OCI-LY1 (cell line): Measurements from ENCODE around the gene LCN15.

ENCODE experiments used
- H2AFZ ChIP-seq: fragments of 200-600 bp; sonication (generic), shearing (Covaris generic); 2 replicates; pipeline ENCODE4 v1.6.0; 2014; ENCODE audit warnings: antibody characterized with exemption, mild to moderate bottlenecking, low read length
- H3F3A ChIP-seq: fragments of 200-600 bp; sonication (generic), shearing (Covaris generic); 2 replicates; pipeline ENCODE4 v1.6.0; 2014; ENCODE audit warnings: mild to moderate bottlenecking, antibody characterized with exemption, low read length, moderate library complexity; ENCODE audit not compliant: insufficient read depth
- H3K27ac ChIP-seq: fragments of 200-600 bp; sonication (generic); 2 replicates; pipeline ENCODE4 v1.5.1; 2014; ENCODE audit warnings: low read length, mixed run types, mild to moderate bottlenecking, low read depth; ENCODE audit not compliant: poor library complexity, severe bottlenecking
- H3K27me3 ChIP-seq: fragments of 200-600 bp; sonication (generic); 2 replicates; pipeline ENCODE4 v1.6.0; 2014; ENCODE audit warnings: antibody characterized with exemption, mild to moderate bottlenecking, low read length, moderate library complexity; ENCODE audit not compliant: insufficient read depth
- H3K36me3 ChIP-seq: fragments of 200-600 bp; sonication (generic); 2 replicates; pipeline ENCODE4 v1.6.1; 2014; ENCODE audit warnings: mild to moderate bottlenecking, antibody characterized with exemption, low read length, moderate library complexity, mixed read lengths; ENCODE audit not compliant: insufficient read depth
- H3K4me1 ChIP-seq: fragments of 200-600 bp; sonication (generic); 2 replicates; pipeline ENCODE4 v1.5.1; 2014; ENCODE audit warnings: mild to moderate bottlenecking, low read length, moderate library complexity; ENCODE audit not compliant: insufficient read depth, severe bottlenecking
- H3K4me2 ChIP-seq: fragments of 200-600 bp; sonication (generic), shearing (Covaris generic); 2 replicates; pipeline ENCODE4 v1.6.1; 2014; ENCODE audit warnings: low read length
- H3K4me3 ChIP-seq: fragments of 200-600 bp; sonication (generic); 2 replicates; pipeline ENCODE4 v1.5.1; 2014; ENCODE audit warnings: low read length, low read depth, mild to moderate bottlenecking, mixed read lengths; ENCODE audit not compliant: poor library complexity, severe bottlenecking
- H3K79me2 ChIP-seq: fragments of 200-600 bp; shearing (Covaris generic); 2 replicates; pipeline ENCODE4 v1.6.1; 2016; ENCODE audit warnings: mixed run types, low read length, mixed read lengths; ENCODE audit not compliant: insufficient read depth
- H3K9ac ChIP-seq: fragments of 200-600 bp; sonication (generic), shearing (Covaris generic); 2 replicates; pipeline ENCODE4 v1.6.1; 2014; ENCODE audit warnings: mild to moderate bottlenecking, low read length, mixed read lengths
- H3K9me2 ChIP-seq: fragments of 200-600 bp; sonication (generic), shearing (Covaris generic); 2 replicates; pipeline ENCODE4 v1.6.1; 2014; ENCODE audit warnings: low read depth, mild to moderate bottlenecking, low read length, mixed read lengths
- H3K9me3 ChIP-seq: fragments of 200-600 bp; shearing (Covaris generic); 2 replicates; pipeline ENCODE4 v1.6.1; 2014; ENCODE audit warnings: low read length, mixed read lengths
- H4K20me1 ChIP-seq: fragments of 200-600 bp; sonication (generic), shearing (Covaris generic); 2 replicates; pipeline ENCODE4 v1.6.0; 2016; ENCODE audit warnings: mild to moderate bottlenecking, low read length; ENCODE audit not compliant: insufficient read depth
- CTCF ChIP-seq: fragments of 200-600 bp; sonication (generic), shearing (Covaris generic); IDR thresholded peaks from 2 replicates; pipeline ENCODE4 v1.5.1; 2017; ENCODE audit warnings: mild to moderate bottlenecking, antibody characterized with exemption, low read length, moderate library complexity, mixed read lengths
- EZH2 ChIP-seq: fragments of 200-600 bp; sonication (generic), shearing (Covaris generic); IDR thresholded peaks from 2 replicates; pipeline ENCODE4 v1.8.0; 2017; ENCODE audit warnings: borderline replicate concordance, mixed run types, mild to moderate bottlenecking, antibody characterized with exemption, low read length, moderate library complexity, mixed read lengths

LCN15 gene

GRCh38 chr9:136760424-136760823, 3.9 kb downstream of the LCN15 start:
- Histone ChIP-seq H3K4me1 (no peaks in the 10 kb centered on the region), H3F3A (no peaks in the 10 kb centered on the region), H4K20me1 (no peaks in the 10 kb centered on the region), H3K9ac (no peak overlapping the region), H3K4me2 (no peak overlapping the region), H3K9me3 (no peaks in the 10 kb centered on the region), H2AFZ (no peak overlapping the region), H3K79me2 (no peaks in the 10 kb centered on the region), H3K4me3 (no peak overlapping the region), H3K9me2 (no peaks in the 10 kb centered on the region), H3K36me3 (no peaks in the 10 kb centered on the region), H3K27me3 (peaks cover 24% of the 10 kb centered on the region; the same call in 1 of the 2 replicates), H3K27ac (no peak overlapping the region)
- TF ChIP-seq CTCF (no peak), EZH2 (no peak)

- H3K9me2 ChIP-seq, result no peaks in the 10 kb centered on the region
- H2AFZ ChIP-seq, result no peak overlapping the region
- H3K79me2 ChIP-seq, result no peaks in the 10 kb centered on the region
- H3K36me3 ChIP-seq, result no peaks in the 10 kb centered on the region
- H3K9ac ChIP-seq, result no peak overlapping the region
- H3K4me2 ChIP-seq, result no peak overlapping the region
- H3K4me1 ChIP-seq, result no peaks in the 10 kb centered on the region
- TF ChIP-seq CTCF (no peak), EZH2 (no peak)
- no peaks in the 10 kb centered on the region for H3F3A ChIP-seq
- H3K4me3 ChIP-seq, result no peak overlapping the region
- H3K27me3 ChIP-seq, result peaks cover 27% of the 10 kb centered on the region; the same call in 1 of the 2 replicates
- H4K20me1 ChIP-seq, result no peaks in the 10 kb centered on the region
- H3K27ac ChIP-seq, result no peak overlapping the region
- no peaks in the 10 kb centered on the region for H3K9me3 ChIP-seq
These were observed 4.6 kb downstream of the LCN15 start for GRCh38 chr9:136759436-136760325.

GRCh38 chr9:136759001-136759400, 5.3 kb downstream of the LCN15 start:
- Histone ChIP-seq H3K9me2 (no peaks in the 10 kb centered on the region), H2AFZ (no peak overlapping the region), H3K36me3 (no peaks in the 10 kb centered on the region), H3K4me3 (no peak overlapping the region), H3K4me1 (no peaks in the 10 kb centered on the region), H4K20me1 (no peaks in the 10 kb centered on the region), H3K27ac (no peak overlapping the region), H3K79me2 (no peaks in the 10 kb centered on the region), H3K9me3 (no peaks in the 10 kb centered on the region), H3K27me3 (peaks cover 28% of the 10 kb centered on the region; the same call in 1 of the 2 replicates), H3K9ac (no peak overlapping the region), H3K4me2 (no peak overlapping the region), H3F3A (no peaks in the 10 kb centered on the region)
- no peak for TF ChIP-seq EZH2
- no peak for TF ChIP-seq CTCF
